A549 treated with AZD9567 at 1 μM for 4 hours (cell line): Measurements from ENCODE around the gene PFKP. TPM values are rescaled to one million over a fixed set of nuclear protein-coding genes. Genes with fewer than 3 reads are reported as not detected.

Experiments
- total RNA-seq: library from RNA; stranded (reverse); fragments of 200-300 nt; extraction: Qiagen RNA extraction; gene quantifications from 5 replicates; pipeline ENCODE4 v1.2.3, GENCODE V29; 2022; ENCODE audit not compliant: insufficient read depth

PFKP gene
- 511 to 560 TPM (median 542 TPM) in 5 replicates for total RNA-seq

DNA sequence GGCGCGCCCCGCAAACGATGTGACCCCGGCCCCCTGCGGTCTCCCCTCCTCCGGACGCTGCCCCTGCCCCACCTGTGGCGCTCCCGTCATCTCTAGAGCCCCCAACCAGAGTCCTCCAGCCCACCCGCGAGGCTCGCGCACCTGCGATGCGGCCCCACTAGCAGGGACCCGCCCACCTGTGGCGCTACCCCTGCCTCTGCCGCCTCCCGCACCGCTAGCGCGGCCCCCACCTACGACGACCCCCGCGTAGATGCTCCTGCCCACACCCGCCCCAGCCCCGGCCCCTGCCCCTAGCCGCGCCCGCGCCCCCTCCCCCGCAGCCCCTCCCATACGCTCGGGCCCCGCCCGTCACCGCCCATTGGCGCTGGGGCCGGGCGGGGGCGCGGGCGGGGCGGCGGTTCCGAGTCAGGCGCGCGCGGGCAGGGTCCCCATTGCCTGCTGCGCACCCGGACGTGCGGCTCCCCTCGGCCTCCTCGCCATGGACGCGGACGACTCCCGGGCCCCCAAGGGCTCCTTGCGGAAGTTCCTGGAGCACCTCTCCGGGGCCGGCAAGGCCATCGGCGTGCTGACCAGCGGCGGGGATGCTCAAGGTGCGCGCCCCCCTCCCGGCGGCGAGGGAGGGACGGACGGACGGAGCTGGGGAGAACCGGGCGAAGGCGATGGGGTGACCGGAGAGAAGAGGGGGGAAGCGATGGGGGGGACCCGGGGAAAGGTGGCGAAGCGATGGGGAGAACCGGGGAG is at the start of gene PFKP:
PFKP (plus strand) TSS at position 431 of the 741 bp plus-strand sequence; CDS start at position 479, 48 bp downstream.

DNA sequence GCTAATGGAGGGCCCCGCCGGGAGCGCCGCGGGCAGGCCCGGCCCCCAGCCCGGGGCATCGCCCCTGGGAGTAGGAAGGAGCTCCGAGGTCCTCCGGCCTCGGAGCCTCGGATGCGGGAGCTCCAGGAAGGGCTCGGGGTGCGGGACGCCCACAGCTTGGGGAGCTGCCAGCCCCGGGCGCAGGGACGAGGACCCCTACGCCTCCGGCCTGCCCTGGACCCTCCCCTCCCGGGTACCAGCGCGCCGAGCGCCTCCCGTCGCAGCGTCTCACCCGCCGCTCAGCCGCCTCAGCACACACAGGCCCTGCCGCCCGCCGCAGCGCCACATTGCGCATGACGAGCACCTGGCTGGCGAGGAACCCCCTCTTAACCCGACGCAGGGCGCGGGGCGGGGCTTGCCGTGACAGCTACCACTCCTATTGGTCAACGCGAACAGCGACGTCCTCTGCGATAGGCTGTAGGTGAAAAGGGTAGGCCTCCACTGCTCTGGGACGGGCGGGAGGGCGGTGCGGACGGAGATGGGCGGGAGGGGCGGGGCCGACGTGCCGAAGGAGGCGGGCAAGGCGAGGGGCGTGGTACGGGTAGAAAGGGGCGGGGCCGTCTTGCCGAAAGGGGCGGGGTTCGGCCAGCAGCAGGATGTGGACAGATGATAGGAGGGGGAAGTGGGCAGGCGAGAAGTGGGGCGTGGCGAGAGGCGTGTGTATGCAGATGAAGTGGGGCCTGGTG is 105.3 kb downstream of the PFKP start, which contains the start of gene PITRM1:
PITRM1 (minus strand) TSS at position 337 of the 725 bp plus-strand sequence; CDS start at position 327, 10 bp downstream.

Other genes with a start within 250 kb of the PFKP start
- gene PITRM1, start 105.2 kb downstream of the PFKP start, total RNA-seq: 83.7 to 95.7 TPM (median 85.3 TPM) in 5 replicates